Endodermal cell (in vitro differentiated cells): Measurements from ENCODE around the gene CAMTA1. TPM values are rescaled to one million over a fixed set of nuclear protein-coding genes. Genes with fewer than 3 reads are reported as not detected.

Source experiments
- DNase-seq: peaks from one replicate; pipeline ENCODE4 v3.0.0-alpha.2; 2017
- H3K27ac ChIP-seq: 2 replicates; pipeline ENCODE4 v1.5.1; 2013; ENCODE audit warnings: mild to moderate bottlenecking, low read depth, low read length, moderate library complexity
- H3K27me3 ChIP-seq: 2 replicates; pipeline ENCODE4 v1.6.1; 2013; ENCODE audit warnings: mild to moderate bottlenecking, low read length, moderate library complexity; ENCODE audit not compliant: insufficient read depth, control insufficient read depth, poor library complexity, severe bottlenecking
- H3K36me3 ChIP-seq: 2 replicates; pipeline ENCODE4 v1.7.0; 2013; ENCODE audit warnings: mild to moderate bottlenecking, low read length, moderate library complexity; ENCODE audit not compliant: control insufficient read depth, insufficient read depth
- H3K4me1 ChIP-seq: one replicate; pipeline ENCODE4 v1.7.0; 2013; ENCODE audit warnings: low read length; ENCODE audit not compliant: control insufficient read depth, insufficient read depth
- H3K4me3 ChIP-seq: 2 replicates; pipeline ENCODE4 v1.5.1; 2013; ENCODE audit warnings: mild to moderate bottlenecking, low read length, moderate library complexity
- H3K9ac ChIP-seq: 2 replicates; pipeline ENCODE4 v1.6.1; 2013; ENCODE audit warnings: mild to moderate bottlenecking, low read length, moderate library complexity; ENCODE audit not compliant: poor library complexity, severe bottlenecking; ENCODE audit errors: extremely low read depth
- H3K9me3 ChIP-seq: 2 replicates; pipeline ENCODE4 v1.6.1; 2013; ENCODE audit warnings: mild to moderate bottlenecking, low read length, moderate library complexity; ENCODE audit not compliant: control insufficient read depth
- H3K27ac Mint-ChIP-seq: 2 replicates; pipeline ENCODE4 v1.8.0; 2020; ENCODE audit warnings: mixed read lengths
- H3K27me3 Mint-ChIP-seq: 2 replicates; pipeline ENCODE4 v1.8.0; 2021; ENCODE audit warnings: mild to moderate bottlenecking, mixed read lengths; ENCODE audit not compliant: insufficient read depth
- H3K36me3 Mint-ChIP-seq: 2 replicates; pipeline ENCODE4 v1.8.0; 2020; ENCODE audit warnings: low read depth, mixed read lengths
- H3K4me1 Mint-ChIP-seq: 2 replicates; pipeline ENCODE4 v1.8.0; 2020; ENCODE audit warnings: mixed read lengths
- H3K4me3 Mint-ChIP-seq: 2 replicates; pipeline ENCODE4 v1.8.0; 2020; ENCODE audit warnings: mild to moderate bottlenecking, moderate library complexity, mixed read lengths
- H3K9me3 Mint-ChIP-seq: 2 replicates; pipeline ENCODE4 v1.8.0; 2020; ENCODE audit warnings: mild to moderate bottlenecking, mixed read lengths
- WGBS, 2 experiments: methylation state at CpG; one replicate each; pipeline versions ENCODE4 v1.1.5 to v1.1.7; 2013; ENCODE audit warnings: missing lambda C conversion rate in 2 of 2, mixed read lengths in 1 of 2; ENCODE audit not compliant: insufficient coverage in 1 of 2, insufficient read length in 1 of 2; 5-methylcytosine and 5-hydroxymethylcytosine counted together
- total RNA-seq, 2 donors: library from RNA; stranded (reverse); fragmentation: NEBNext Ultra II Directional in 1 of 2; extraction: Animal tissue kit (Norgen Biotek cat#: 25700) in 1 of 2; gene quantifications; 2 replicates in 1 of 2; 3 replicates in 1 of 2; pipeline ENCODE4 v1.2.1, GENCODE V29; 2021
- TF ChIP-seq, protein P1 (sequence below): fragments of 200-600 bp; sonication (generic); conservative IDR thresholded peaks from 2 replicates; pipeline ENCODE4 v1.5.0; 2021; ENCODE audit warnings: antibody characterized with exemption, mild to moderate bottlenecking

CAMTA1 gene
- total RNA-seq, 2 donors from 2014 or later, result 123 to 137 TPM

DNA sequence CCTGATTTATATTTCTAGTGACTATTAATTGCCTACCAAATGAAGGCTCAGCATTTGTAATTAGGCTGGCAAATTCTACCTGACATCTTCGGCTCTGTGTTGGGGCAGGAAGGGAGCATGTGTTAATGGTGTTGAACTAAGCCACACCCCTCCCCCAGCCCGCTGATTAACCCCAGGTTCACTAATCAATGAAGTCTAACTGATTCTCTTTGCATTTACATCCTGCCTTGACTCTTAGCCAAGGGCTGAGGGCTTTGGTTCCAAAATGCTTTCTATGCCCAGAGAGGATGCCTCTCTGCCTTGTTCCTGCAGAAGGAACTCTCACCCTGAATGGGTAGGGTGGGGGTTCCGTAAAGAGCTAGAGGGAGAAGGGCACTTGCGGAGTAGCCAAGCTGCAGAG lies 393.1 kb downstream of the CAMTA1 start:
- H3K36me3 ChIP-seq, result no peaks in the 10 kb centered on the region
- H3K27ac ChIP-seq, result no peak overlapping the region
- H3K9me3 ChIP-seq, result no peaks in the 10 kb centered on the region
- Mint-ChIP-seq H3K27me3 (peaks cover 3% of the 10 kb centered on the region), H3K4me3 (no peak overlapping the region), H3K36me3 (peaks cover 2% of the 10 kb centered on the region), H3K9me3 (peaks cover 32% of the 10 kb centered on the region), H3K4me1 (no peaks in the 10 kb centered on the region), H3K27ac (no peak overlapping the region)
- no peak overlapping the region for H3K9ac ChIP-seq
- WGBS, 2 experiments, result 64 to 80% methylated on average over 1 to 4 of the region's 4 CpGs
- H3K27me3 ChIP-seq, result no peaks in the 10 kb centered on the region
- no peak overlapping the region for H3K4me3 ChIP-seq
- no peak for DNase-seq
- TF ChIP-seq, protein P1, sequence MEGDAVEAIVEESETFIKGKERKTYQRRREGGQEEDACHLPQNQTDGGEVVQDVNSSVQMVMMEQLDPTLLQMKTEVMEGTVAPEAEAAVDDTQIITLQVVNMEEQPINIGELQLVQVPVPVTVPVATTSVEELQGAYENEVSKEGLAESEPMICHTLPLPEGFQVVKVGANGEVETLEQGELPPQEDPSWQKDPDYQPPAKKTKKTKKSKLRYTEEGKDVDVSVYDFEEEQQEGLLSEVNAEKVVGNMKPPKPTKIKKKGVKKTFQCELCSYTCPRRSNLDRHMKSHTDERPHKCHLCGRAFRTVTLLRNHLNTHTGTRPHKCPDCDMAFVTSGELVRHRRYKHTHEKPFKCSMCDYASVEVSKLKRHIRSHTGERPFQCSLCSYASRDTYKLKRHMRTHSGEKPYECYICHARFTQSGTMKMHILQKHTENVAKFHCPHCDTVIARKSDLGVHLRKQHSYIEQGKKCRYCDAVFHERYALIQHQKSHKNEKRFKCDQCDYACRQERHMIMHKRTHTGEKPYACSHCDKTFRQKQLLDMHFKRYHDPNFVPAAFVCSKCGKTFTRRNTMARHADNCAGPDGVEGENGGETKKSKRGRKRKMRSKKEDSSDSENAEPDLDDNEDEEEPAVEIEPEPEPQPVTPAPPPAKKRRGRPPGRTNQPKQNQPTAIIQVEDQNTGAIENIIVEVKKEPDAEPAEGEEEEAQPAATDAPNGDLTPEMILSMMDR, result no peak
- no peaks in the 10 kb centered on the region for H3K4me1 ChIP-seq

DNA sequence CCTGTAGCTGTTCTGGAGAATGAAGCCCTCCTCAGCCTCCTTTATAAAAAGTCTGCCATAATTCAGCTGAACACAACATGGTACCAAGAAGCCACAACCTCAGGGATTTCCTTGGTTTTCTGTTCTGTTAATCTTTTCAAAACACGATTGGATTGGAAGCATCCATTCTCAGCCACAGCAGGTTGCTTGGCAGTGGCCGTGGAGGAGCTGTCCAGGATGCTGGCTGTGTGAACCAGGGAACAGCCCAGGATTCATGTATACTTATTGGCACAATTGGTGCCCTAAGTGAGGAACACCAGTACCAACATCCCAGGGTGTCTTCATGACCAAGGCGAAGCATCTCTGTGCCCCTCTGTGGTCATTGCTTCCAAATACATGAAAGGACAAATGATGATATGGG lies 393.5 kb downstream of the CAMTA1 start:
- Histone ChIP-seq H3K27me3 (no peaks in the 10 kb centered on the region), H3K9ac (no peak overlapping the region), H3K4me1 (no peaks in the 10 kb centered on the region), H3K9me3 (no peaks in the 10 kb centered on the region), H3K4me3 (no peak overlapping the region), H3K27ac (no peak overlapping the region), H3K36me3 (no peaks in the 10 kb centered on the region)
- no peak for DNase-seq
- peaks cover 2% of the 10 kb centered on the region for H3K36me3 Mint-ChIP-seq
- no peak overlapping the region for H3K27ac Mint-ChIP-seq
- H3K27me3 Mint-ChIP-seq, result peaks cover 3% of the 10 kb centered on the region
- H3K4me1 Mint-ChIP-seq, result no peaks in the 10 kb centered on the region
- H3K4me3 Mint-ChIP-seq, result no peak overlapping the region
- TF ChIP-seq, protein P1, result no peak
- WGBS, 2 experiments, result 74 to 81% methylated on average over 3 of the region's 3 CpGs
- H3K9me3 Mint-ChIP-seq, result peaks cover 32% of the 10 kb centered on the region

DNA sequence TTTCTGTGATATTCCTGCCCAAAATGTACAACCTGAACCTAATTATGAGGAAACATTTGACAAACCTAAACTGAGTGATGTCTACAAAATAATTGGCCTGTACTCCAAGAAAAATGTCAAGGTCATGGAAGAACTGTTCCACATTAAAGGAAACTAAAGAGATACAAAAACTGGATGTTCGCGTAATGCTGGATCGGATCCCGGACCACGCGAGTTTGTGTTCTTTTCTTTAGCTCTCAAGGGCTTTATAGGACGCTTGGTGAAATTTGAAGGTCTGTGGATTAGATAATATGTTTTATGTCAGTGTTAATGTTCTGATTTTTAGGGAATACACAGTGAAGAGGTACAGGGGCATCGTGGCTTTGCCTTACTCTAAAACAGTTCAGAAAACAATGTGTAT lies 400.5 kb downstream of the CAMTA1 start:
- no peaks in the 10 kb centered on the region for H3K36me3 Mint-ChIP-seq
- peaks cover 5% of the 10 kb centered on the region for H3K27me3 Mint-ChIP-seq
- DNase-seq, result no peak
- Histone ChIP-seq H3K4me1 (no peaks in the 10 kb centered on the region), H3K9ac (no peak overlapping the region), H3K27ac (no peak overlapping the region), H3K36me3 (no peaks in the 10 kb centered on the region), H3K9me3 (no peaks in the 10 kb centered on the region), H3K4me3 (no peak overlapping the region), H3K27me3 (peaks cover 7% of the 10 kb centered on the region)
- no peak overlapping the region for H3K27ac Mint-ChIP-seq
- no peaks in the 10 kb centered on the region for H3K9me3 Mint-ChIP-seq
- TF ChIP-seq, protein P1, result no peak
- H3K4me3 Mint-ChIP-seq, result no peak overlapping the region
- WGBS, 2 experiments, result 81 to 88% methylated on average over 8 of the region's 8 CpGs
- no peaks in the 10 kb centered on the region for H3K4me1 Mint-ChIP-seq
